Esophagus muscularis mucosa (tissue), 4 donors: Measurements from ENCODE around the gene PRELID2.

Experiments used
- CTCF ChIP-seq, 3 experiments: fragments of 200-600 bp in 2 of 3; fragments of 450-650 bp in 1 of 3; sonication (generic) in 2 of 3; IDR thresholded peaks; one replicate each; pipeline ENCODE4 v1.5.1; 2017 to 2019; ENCODE audit warnings: antibody characterized with exemption in 3 of 3, mild to moderate bottlenecking in 2 of 3, moderate library complexity in 1 of 3
- EP300 ChIP-seq: sonication (generic); formaldehyde crosslinking; IDR thresholded peaks from one replicate; pipeline ENCODE4 v1.6.1; 2017; ENCODE audit warnings: antibody characterized with exemption
- POLR2A ChIP-seq: fragments of 450-650 bp; IDR thresholded peaks from one replicate; pipeline ENCODE4 v1.6.1; 2017; ENCODE audit warnings: antibody characterized with exemption, moderate library complexity, mild to moderate bottlenecking, low read depth
- POLR2AphosphoS5 ChIP-seq, 2 donors: sonication (generic); formaldehyde crosslinking; IDR thresholded peaks; one replicate each; pipeline ENCODE4 v1.6.1; 2017; ENCODE audit warnings: antibody characterized with exemption in 2 of 2

- TF ChIP-seq CTCF (IDR thresholded peaks at IDR 0.05) (no peak), POLR2A (no peak), EP300 (no peak), POLR2AphosphoS5 (IDR thresholded peaks at IDR 0.05) (no peak)
These were observed 41.6 kb downstream of the PRELID2 start for GRCh38 chr5:145793574-145793973.
